NCI-H2171 (cell line): ENCODE results near the gene GSK3A.
A peak's percentile ranks its signal among the peaks of the same experiment; 100 is the strongest.

ENCODE experiments used
- DNase-seq: peaks from one replicate; lab custom pipeline; 2025; lab: John Stamatoyannopoulos, UW

Gene GSK3A

DNA sequence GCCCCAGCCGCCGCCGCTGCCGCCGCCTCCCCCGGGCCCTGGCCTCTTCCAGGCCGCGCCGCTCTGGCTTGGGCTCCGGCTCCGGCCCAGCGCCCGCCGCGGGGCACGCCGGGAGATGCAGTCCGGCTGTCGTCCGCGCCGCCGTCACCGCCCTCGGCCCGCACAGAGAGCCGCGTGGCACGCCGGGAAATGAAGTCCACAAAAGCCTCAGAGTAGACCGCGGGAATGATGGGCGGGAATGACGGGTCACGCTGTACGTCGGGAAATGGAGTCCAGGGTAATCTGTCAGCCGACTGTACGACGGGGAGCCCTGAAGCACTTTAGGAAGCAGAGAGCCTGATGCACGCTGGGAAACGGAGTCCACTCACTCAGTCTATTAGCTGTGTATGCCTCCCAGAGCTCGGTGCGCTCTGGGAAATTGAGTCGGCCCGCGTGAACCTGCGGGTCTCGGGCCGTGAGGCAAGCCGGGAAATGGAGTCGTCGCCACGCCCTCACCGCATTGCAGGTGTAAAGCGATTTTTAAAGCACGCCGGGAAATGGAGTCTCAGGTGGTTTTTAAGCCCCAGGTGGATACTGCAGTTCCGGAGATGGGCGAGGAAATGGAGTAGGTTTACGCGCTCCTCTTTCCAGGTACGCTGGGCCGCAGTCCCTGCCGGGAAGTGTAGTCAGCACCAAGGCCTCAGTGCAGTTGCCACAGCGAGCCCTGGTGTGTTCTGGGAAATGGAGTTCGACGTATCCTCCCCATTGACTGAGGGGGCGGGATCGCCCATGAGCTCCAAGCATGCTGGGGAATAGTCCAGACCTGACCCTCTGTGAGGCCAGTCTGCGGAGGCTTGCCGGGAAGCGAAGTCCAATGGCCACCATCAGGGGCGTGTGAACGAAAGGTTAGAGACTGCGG, at the start of gene GSK3A:
Gene GSK3A (minus strand): TSS at position 91 of the 898 bp plus-strand sequence. CDS start 137 bp downstream, outside the sequence.
- DNase-seq = peak; percentile 100

DNA sequence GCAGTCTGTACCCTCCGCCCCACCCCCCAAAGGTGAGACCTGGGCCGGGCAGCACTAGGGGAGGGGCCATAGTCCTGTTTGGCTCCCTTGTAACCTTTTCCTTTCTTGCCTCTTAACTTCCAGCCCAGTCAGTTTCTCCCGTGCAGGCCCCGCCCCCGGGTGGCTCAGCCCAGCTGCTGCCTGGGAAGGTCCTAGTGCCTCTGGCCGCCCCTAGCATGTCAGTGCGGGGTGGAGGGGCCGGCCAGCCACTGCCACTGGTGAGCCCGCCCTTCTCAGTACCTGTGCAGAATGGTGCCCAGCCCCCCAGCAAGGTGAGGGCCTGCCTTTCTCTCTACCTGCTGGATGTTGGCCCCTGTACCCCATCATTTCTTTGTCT, 49.0 kb upstream of the GSK3A start:
- DNase-seq = no peak

DNA sequence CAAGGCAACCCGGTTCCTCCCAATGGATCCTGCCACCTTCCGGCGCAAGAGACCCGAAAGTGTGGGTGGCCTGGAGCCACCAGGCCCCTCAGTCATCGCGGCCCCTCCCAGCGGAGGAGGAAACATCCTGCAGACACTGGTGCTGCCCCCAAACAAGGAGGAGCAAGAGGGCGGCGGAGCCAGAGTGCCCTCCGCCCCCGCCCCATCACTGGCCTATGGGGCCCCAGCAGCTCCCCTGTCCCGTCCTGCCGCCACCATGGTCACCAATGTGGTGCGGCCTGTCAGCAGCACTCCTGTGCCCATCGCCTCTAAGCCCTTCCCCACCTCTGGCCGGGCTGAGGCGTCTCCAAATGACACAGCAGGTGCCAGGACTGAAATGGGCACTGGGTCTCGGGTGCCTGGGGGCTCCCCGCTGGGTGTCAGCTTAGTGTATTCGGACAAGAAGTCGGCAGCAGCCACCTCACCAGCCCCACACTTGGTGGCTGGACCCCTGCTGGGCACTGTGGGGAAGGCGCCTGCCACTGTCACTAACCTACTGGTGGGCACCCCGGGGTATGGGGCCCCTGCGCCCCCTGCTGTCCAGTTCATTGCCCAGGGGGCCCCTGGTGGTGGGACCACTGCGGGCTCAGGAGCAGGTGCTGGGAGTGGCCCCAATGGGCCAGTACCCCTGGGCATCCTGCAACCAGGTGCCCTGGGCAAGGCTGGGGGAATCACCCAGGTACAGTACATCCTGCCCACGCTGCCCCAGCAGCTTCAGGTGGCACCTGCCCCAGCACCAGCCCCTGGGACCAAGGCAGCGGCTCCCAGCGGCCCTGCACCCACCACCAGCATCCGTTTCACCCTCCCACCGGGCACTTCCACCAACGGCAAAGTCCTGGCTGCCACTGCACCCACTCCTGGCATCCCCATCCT, 48.4 kb upstream of the GSK3A start:
- DNase-seq = no peak

DNA sequence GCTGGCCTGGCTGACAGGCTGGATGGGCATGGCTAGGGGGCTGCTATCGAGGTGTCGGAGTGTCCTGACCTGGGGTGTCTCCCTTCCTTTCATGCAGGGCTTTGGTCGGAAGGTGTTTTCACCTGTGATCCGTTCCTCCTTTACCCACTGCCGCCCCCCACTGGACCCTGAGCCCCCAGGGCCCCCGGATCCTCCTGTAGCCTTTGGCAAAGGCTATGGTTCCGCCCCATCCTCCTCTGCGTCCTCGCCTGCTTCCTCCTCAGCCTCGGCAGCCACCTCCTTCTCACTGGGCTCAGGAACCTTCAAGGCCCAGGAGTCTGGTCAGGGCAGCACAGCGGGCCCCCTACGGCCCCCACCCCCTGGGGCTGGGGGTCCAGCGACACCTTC, 47.7 kb upstream of the GSK3A start:
- DNase-seq = no peak

DNA sequence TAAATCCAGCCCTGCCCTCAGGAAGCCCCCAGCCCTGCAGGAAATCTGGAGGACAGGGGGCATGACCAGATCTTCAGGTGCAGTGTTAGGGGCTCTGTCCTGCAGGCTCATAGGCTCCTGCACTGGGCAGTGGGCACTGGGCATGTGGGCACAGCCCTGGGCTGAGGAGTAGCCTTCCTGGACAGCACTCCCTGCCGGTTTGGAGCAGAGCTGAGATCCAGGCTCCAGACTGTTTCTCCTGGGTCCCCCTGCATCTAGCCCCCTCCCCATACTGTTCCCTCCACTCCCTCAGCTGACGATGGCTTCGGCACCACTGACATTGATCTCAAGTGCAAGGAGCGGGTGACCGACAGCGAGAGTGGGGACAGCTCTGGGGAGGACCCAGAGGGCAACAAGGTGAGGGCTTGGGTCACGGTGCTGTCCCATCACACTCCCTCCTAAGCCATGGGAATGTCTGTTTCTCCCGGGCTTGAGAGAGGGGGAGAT, 47.2 kb upstream of the GSK3A start:
- no peak for DNase-seq

DNA sequence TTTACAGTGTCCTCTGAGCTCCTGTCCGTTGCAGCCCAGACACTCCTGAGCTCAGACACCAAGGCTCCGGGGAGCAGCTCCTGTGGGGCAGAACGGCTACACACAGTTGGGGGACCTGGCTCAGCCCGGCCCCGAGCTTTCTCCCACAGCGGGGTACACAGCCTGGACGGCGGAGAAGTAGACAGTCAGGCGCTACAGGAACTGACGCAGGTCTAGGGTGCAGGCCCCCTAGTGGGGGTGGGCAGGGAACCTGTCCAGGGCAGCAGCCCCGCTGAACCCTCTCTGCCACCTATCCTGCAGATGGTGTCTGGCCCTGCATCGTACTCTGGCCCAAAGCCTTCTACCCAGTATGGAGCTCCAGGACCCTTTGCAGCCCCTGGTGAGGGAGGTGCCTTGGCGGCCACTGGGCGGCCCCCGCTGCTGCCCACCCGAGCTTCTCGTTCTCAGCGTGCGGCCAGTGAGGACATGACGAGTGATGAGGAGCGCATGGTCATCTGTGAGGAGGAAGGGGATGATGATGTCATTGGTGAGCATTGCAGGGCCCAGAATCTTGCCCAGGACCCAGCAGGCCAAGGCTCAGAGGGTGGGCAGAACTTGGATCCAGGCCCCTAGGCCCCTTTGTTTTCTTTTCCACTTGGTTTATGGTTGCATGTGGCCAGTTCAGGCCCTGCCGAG, 46.6 kb upstream of the GSK3A start:
- DNase-seq = no peak

DNA sequence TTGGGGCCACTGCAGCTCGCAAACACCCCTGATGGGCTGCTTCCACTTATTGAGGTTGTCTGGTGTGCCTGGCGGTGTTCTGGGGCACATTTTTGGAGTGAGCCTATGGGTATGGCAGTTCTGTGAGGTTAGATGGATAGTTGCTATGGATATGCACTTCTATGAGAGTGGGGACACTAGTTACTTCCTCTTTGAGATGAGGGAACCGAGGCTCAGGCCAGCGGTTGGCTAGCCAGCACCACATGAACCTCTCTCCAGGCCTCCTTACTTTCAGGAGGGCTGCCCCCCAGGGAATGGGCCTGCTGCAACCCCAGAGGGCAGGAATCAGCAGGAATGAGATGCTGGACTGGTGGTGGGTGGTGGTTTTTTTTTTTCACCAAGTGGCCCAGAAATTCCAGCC, 46.0 kb upstream of the GSK3A start:
- DNase-seq = no peak

DNA sequence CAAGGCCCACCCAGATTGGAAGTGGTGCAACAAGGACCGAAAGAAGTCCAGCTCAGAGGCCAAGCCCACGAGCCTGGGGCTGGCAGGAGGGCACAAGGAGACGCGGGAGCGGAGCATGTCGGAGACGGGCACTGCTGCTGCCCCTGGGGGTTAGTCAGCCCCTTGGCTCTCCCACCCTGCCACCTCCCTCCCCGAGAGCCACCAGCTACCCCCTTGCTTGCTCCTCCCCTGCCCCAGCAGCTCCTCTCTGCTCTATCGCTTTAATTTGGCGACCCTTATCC, 45.4 kb upstream of the GSK3A start:
- no peak for DNase-seq

DNA sequence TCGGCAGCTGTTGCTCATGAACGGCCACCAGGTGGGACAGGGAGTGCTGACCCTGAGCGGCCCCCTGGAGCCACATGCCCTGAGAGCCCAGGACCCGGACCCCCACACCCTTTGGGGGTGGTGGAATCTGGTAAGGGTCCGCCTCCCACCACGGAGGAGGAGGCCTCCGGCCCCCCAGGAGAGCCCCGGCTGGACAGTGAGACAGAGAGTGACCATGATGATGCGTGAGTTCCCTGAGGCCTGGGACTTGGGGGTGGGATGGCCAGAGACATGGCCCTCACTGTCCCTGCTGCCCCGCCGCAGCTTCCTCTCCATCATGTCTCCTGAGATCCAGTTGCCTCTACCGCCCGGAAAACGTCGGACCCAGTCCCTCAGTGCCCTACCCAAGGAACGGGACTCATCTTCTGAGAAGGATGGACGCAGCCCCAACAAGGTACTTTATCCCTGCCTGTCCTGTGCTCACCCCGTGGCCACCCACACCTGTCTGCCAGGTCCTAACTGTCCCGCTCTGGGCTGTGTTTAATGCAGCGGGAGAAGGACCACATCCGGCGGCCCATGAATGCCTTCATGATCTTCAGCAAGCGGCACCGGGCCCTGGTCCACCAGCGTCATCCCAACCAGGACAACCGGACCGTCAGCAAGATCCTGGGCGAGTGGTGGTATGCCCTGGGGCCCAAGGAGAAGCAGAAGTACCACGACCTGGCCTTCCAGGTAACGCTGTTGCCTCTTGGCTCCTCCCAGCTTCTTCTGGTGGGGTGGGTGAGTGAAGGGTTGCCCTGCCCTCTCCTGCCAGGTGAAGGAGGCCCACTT, 44.8 kb upstream of the GSK3A start:
- no peak for DNase-seq

DNA sequence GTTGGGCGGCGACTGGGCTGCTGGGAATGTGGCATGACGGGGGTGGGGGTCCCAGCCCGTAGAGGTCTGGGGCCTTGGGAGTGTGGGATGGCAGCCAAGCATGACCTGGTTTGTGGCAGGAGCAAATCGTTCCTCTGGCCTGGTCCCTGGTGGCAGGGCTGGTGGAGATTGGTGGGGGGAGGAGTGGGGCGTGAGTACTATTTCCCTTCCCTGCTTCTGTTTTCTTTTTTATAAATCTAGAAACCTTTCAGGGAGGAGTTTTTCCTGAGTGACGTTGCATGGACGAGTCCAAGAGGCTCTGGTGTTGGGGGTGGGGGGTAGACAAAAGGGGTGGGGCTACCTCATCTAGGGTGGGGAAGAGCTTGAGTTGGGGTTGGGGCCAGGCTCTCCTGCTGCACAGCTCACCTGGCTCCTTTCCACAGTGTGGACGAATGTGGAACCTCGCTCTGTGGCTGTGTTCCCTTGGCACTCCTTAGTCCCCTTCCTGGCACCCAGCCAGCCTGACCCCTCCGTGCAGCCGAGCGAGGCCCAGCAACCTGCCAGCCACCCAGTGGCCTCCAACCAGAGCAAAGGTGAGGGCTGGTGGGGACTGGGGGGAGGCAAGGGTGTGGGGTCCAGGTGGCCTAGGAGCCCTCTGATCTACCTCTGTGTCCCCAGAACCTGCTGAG, 44.1 kb upstream of the GSK3A start:
- DNase-seq = no peak

DNA sequence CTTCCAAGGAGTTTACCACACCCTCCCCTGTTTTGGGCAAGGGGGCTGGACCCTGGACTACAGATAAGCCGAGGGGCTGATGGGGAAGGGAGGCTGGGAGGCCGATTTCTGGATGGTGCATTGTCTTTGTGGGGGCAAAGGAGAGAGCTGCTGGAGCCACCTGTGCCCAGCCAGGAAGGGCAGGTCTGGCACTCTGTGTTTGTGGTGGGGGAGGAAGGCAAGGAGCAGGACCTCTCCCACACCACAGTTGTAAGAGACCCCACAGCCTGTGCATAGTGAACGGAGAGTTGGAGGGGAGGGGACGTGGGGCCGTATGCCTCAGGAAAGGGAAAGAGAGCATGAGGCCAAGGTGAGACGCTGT, 43.6 kb upstream of the GSK3A start:
- no peak for DNase-seq

DNA sequence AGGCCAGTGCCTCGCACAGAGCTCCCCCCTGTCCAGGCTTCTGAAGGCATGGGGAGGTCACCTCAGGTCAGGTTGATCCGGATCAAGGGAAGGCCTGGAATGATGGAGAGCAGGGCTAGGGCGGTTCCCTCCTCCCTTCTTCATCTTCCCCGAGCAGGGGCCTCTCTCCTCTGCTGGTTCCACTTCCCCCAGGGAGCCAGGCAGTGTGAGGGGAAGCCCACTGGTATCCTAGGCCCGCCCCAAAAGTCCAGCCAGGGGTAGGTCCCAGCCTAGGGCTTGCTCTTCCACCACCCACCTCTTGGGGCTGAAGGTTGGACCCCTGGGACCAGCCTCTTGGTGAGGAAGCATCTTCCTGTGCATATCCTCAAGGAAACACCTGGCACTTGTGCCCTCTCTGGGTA, 43.1 kb upstream of the GSK3A start:
- DNase-seq = no peak

DNA sequence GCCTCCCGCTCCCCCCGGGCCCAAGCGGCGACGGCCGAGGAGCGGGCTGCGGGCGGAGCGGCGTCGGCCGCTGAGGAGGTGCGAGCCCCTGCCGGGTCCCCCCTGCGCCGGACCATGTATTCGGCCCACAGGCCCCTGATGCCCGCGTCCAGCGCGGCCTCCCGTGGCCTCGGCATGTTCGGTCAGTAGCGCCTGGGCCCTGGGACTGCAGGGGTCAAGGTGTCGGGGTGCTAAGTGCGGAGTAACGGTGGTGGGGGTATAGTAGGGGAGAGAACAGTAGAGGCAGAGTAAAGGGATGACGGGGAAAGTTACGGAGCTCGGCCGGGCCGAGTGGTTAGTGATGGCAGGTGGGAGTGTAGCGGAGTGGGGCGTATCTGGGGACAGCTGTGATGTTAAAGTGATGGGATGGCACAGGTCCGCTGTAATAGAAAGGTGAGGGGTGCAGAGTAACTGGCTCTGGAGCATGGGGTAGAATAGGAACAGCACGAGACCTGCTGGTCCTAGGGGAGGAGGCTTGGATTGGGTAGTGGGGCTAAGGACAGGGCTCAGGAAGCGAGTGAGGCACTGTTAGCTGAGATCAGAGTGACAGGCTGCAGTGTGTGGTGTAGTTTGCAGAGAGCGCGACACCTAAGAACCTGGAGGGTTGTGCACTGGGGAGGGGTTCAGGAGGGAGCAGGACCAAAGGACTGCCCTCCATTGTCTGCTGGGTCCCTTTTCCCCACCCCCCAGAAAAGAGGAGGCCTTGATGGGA, 42.4 kb upstream of the GSK3A start:
- DNase-seq = no peak

DNA sequence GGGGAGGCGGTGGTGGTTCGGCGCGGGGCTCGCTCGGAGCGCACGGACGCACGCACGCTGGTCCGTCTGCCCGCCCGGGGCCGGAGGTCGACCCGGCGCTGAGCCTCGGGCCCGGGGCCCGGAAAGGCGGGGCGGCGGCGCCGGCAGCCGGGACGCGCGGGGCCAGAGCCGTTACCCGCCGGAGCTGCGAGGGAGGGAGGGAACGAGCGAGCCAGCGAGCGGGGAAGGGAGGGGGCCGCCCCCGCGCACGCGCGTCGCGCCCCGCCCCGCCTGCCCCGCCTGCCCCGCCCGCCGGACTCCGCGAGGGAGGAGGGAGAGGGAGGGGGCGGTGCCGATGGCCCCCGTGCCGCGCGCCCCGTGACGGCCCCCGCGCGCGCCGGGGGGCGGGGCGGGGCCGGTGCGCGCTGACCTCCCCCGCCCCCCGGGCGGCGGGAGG, 41.7 kb upstream of the GSK3A start:
- peak; percentile 81 for DNase-seq

DNA sequence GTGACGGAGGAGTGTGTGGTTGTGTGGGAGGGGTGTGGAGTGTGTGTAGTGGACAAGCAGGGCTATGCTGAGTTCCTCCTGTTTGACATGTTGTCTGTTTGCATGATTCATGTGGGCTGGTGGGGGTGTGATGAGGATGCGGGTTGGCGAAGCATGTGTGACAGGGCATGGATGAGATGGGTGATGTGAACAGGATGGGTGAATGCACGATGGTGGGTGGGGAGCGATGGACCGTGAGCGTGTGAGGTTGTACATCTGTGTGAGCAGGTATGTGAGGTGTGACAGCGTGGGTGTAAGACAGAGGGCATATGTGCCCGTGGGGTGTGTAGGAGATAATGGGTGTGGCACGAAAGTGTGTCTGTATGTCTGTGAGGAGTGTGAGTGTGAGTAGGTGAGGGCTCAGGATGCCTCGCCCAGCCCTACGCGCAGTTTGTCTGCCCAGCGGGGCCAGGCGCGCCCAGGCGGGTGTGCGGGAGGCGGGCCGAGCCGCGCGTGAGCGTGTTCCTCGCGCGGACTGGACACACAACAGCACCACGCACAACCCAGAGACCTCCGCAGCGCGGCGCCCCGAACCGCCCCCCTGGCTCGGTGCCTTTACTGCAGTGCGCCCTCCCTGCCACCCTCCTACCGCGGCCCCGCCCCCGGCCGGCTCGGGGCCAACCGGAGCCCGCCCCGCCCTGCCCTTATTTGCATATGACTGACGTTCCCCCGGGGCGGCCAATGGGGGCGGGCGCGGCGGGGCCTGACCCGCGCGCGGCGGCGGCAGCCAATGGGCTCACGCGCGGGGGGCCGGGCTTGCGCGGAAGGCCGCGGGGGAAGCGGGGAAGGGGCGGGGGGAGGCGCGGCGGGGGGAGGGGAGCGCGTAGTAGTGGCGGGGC, 41.0 kb upstream of the GSK3A start:
- DNase-seq = peak; percentile 95

DNA sequence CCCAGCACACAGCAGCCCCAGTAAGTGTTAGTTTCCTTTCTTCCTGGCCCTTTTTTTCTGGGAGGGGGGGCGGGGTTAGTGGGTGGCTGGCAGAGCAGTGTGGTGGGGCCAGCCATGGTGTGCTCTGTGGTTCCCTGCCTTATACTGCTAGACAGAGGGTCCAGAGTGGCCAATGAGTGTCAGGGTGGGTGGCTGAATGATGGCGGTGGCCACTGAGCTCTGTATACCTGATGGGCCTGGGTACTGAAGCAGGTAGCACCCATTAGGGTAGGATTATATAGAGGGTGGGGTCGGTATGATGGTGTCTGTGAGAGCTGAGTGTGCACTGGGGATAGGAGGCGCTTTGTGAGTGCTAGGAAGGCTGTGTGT, 40.4 kb upstream of the GSK3A start:
- no peak for DNase-seq

DNA sequence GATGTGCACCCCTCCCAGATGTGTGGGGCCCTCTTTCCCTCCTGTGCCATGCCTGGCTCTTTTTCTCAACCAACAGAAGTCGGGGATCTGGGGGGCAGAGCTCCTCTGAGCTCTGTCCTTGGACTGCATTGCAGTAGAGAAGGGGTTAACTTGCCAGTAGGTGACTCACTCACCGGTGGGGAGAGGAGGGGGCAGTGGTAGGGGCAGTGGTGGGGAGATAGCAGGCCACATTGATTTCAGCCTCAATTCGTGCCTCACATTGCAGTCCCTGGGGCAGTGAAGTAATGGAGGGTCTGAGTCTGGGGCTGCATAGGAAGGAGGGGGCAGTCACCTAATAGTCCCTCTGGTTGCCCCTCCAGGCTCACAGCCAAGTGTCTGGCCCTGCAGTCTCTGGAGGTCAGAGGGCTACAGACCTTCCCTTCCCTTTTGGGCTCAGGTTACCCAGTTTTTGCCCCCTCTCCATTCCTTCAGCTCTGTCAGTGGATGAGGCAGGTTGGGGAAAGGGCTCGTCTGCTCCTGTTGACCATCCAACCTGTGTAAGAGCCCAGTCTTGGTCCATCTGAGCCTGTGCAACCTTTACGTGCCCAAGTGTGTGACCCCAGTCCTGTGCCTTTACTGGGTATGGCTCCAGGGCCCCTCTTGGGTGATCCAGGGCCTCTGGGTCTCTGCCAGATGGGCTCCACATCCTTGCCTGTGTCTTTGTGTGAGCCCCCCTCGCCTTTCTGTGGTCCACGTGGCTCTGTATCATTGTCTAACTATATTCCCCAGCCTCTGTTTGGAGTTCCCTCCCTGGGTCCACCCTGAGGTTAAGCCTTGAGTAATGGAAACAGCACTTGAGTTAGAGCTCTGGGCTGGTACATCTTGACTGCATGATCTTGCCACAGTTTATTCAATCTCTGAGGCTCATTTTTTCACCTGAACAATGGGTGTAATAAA, 39.7 kb upstream of the GSK3A start:
- no peak for DNase-seq

DNA sequence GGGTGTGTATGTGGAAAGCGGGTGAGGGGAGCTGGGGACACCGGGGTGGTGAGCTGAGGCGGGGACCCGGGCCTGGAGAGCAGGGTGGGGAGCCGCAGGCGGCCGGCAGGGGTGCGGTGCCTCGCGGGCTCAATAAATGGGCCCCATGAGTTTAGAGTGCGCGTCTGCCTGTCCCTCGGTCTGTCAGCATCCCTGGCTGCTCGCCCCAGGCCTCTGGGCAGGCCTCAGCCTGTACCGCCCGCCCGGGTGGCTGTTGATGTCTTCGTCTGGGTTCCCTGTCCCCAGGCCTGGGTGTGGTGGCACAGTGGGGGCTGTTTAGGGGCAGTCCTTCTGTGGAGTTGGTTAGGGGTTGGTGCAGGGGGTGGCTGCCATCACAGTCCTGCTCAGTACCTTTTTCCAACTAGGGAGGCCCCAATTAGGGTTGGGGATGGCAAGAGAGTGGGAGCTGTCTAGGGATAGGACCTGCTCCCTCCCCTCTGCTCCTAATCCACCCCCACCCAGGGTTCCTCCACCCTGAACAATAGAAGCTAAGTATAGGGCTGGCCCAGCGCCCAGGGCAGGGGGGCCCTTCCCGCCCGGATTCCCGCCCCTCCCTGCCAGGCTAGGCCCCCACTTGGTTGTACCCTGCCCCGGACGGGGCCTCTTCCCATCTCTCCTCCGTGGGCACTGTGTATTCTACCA, 38.9 kb upstream of the GSK3A start:
- DNase-seq = peak; percentile 36
